ENCODE data around the gene ATXN3.

The ATXN3 gene

GRCh38 chr14:92022036-92022435 is 84.3 kb downstream of the ATXN3 start:
- TF ChIP-seq TAF1 (IDR thresholded peaks at IDR 0.05; ENCODE audit: borderline replicate concordance, insufficient read depth, low read length) (no peak), SIN3A (IDR thresholded peaks at IDR 0.05; ENCODE audit: borderline replicate concordance, insufficient read depth, low read length) (no peak), REST (IDR thresholded peaks at IDR 0.05; ENCODE audit: insufficient read depth in 1 of 2, low read depth in 2 of 2, low read length in 2 of 2) (no peak), POLR2AphosphoS5 (IDR thresholded peaks at IDR 0.05; ENCODE audit: low read depth, low read length) (no peak), FOXP2 (optimal IDR thresholded peaks at IDR 0.05; ENCODE audit: borderline replicate concordance, extremely low read depth, extremely low read length, insufficient read depth) (no peak)

DNA sequence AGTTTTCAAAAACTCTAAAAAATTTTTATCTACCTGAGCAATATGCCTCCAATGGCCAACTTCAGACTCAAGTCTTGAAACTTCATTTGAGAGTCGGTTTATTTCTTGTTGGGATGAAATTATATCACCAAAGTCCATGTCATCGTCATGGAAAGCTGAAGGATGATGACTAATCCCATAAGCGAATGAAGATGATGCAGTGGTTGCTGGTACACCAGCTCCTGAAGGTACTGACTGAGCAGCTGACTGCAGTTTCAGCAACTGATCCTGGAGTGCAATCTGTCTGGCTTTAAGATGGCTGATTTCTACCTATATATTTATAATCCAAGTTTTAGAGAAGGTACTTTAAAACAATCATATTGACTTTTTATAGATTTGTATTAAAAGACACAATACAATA is 84.9 kb downstream of the ATXN3 start:
- TF ChIP-seq FOXP2 (optimal IDR thresholded peaks at IDR 0.05; ENCODE audit: borderline replicate concordance, extremely low read depth, extremely low read length, insufficient read depth) (no peak), REST (IDR thresholded peaks at IDR 0.05; ENCODE audit: insufficient read depth in 1 of 2, low read depth in 2 of 2, low read length in 2 of 2) (no peak), SIN3A (IDR thresholded peaks at IDR 0.05; ENCODE audit: borderline replicate concordance, insufficient read depth, low read length) (no peak), POLR2AphosphoS5 (IDR thresholded peaks at IDR 0.05; ENCODE audit: low read depth, low read length) (no peak), TAF1 (IDR thresholded peaks at IDR 0.05; ENCODE audit: borderline replicate concordance, insufficient read depth, low read length) (no peak)

DNA sequence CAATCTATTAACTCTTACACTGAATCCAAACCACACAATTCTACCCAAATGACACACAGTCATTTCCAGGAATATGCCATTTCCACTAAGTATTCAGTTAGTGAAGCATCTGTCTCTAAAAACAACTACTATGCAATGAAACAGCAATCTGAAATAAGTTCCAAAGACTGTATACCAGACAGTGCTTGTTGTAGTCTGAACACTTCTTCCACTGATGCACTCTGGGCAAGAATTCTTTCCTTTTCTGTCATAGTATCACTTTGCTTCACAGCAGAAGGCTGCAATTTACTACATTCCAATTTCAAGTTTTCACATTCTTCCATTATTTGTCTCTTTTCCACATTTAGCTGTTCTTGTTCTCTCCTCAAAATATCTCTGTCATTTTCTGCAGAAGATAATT is 92.3 kb downstream of the ATXN3 start:
- TF ChIP-seq SIN3A (IDR thresholded peaks at IDR 0.05; ENCODE audit: borderline replicate concordance, insufficient read depth, low read length) (no peak), FOXP2 (optimal IDR thresholded peaks at IDR 0.05; ENCODE audit: borderline replicate concordance, extremely low read depth, extremely low read length, insufficient read depth) (no peak), POLR2AphosphoS5 (IDR thresholded peaks at IDR 0.05; ENCODE audit: low read depth, low read length) (no peak), REST (IDR thresholded peaks at IDR 0.05; ENCODE audit: insufficient read depth in 1 of 2, low read depth in 2 of 2, low read length in 2 of 2) (no peak), TAF1 (IDR thresholded peaks at IDR 0.05; ENCODE audit: borderline replicate concordance, insufficient read depth, low read length) (no peak)

DNA sequence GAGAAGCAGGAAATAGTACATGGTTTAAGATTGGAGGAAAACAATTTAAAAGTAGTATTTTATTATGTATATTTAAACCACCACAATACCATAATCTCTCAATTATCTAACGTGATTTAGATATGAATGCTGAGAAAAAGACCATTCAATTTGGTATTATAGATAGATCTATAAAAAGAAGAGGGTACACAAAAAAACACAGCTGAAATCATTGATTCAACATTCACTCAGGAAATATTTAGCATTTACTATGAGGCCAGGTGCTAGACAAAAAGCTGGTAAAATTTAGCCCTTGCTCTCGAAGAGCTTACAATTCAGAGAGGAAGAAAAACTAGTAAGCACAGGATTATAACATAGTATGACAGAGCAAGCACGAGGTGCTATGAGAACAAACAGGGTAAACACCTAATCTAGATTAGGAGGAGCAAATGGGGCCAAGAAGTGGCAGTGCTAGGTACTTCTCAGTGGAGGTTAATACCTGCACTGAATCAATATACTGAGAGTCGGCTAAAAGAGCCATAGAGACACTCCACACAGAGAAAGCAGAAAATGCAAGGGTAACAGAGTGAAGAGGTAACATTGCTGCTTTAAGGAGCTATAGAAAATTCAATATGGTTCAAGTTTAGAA is 94.1 kb downstream of the ATXN3 start:
- TF ChIP-seq TAF1 (IDR thresholded peaks at IDR 0.05; ENCODE audit: borderline replicate concordance, insufficient read depth, low read length), result no peak
- no peak for TF ChIP-seq REST (IDR thresholded peaks at IDR 0.05; ENCODE audit: insufficient read depth in 1 of 2, low read depth in 2 of 2, low read length in 2 of 2)
- no peak for TF ChIP-seq SIN3A (IDR thresholded peaks at IDR 0.05; ENCODE audit: borderline replicate concordance, insufficient read depth, low read length)

- TF ChIP-seq TAF1 (IDR thresholded peaks at IDR 0.05; ENCODE audit: borderline replicate concordance, insufficient read depth, low read length) (no peak), POLR2AphosphoS5 (IDR thresholded peaks at IDR 0.05; ENCODE audit: low read depth, low read length) (no peak)
Measured at GRCh38 chr14:92010644-92011043, 95.7 kb downstream of the ATXN3 start.

All from PFSK-1 (cell line).